Tibial nerve (tissue), 4 donors: ENCODE measurements around the gene ADAMTS18.

Experiments
- EP300 ChIP-seq, 2 donors: sonication (generic); formaldehyde crosslinking; IDR thresholded peaks; one replicate each; pipeline ENCODE4 v1.6.1; 2017; ENCODE audit warnings: antibody characterized with exemption in 2 of 2, mild to moderate bottlenecking in 1 of 2
- TF ChIP-seq, protein P1 (sequence below), 5 experiments: fragments of 200-600 bp in 3 of 5; fragments of 450-650 bp in 2 of 5; sonication (generic) in 3 of 5; IDR thresholded peaks; one replicate each; pipeline ENCODE4 v1.5.1; 2016 to 2019; ENCODE audit warnings: antibody characterized with exemption in 5 of 5, mild to moderate bottlenecking in 3 of 5, moderate library complexity in 2 of 5

DNA sequence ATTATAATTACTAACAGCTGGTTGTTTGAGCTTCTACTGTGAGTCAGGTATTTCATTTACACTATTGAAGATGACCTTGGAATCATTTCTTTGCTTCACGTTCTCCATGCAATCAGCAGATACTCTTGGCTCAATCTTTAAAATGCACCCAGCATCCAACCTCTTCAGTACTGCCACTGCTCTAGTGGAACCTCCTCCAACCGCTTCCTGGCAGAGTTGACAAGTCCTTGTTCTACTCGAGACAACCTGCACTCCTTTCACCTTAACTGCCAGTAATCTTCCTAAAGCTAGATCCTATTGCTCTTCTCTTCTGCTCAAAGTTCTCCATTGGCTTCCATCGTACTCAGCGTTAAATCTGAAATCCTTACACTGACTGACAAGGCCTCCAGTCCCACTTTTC, 149.2 kb downstream of the ADAMTS18 start:
- TF ChIP-seq, protein P1, sequence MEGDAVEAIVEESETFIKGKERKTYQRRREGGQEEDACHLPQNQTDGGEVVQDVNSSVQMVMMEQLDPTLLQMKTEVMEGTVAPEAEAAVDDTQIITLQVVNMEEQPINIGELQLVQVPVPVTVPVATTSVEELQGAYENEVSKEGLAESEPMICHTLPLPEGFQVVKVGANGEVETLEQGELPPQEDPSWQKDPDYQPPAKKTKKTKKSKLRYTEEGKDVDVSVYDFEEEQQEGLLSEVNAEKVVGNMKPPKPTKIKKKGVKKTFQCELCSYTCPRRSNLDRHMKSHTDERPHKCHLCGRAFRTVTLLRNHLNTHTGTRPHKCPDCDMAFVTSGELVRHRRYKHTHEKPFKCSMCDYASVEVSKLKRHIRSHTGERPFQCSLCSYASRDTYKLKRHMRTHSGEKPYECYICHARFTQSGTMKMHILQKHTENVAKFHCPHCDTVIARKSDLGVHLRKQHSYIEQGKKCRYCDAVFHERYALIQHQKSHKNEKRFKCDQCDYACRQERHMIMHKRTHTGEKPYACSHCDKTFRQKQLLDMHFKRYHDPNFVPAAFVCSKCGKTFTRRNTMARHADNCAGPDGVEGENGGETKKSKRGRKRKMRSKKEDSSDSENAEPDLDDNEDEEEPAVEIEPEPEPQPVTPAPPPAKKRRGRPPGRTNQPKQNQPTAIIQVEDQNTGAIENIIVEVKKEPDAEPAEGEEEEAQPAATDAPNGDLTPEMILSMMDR (IDR thresholded peaks at IDR 0.05) = no peak
- no peak for TF ChIP-seq EP300 (IDR thresholded peaks at IDR 0.05)
